ENCODE measurements around the gene RAP1GAP. TPM values are rescaled to one million over a fixed set of nuclear protein-coding genes. Genes with fewer than 3 reads are reported as not detected.

The RAP1GAP gene
- total RNA-seq, 4 donors from 2014 or later: 0.46 to 0.75 TPM; not detected in 2

DNA sequence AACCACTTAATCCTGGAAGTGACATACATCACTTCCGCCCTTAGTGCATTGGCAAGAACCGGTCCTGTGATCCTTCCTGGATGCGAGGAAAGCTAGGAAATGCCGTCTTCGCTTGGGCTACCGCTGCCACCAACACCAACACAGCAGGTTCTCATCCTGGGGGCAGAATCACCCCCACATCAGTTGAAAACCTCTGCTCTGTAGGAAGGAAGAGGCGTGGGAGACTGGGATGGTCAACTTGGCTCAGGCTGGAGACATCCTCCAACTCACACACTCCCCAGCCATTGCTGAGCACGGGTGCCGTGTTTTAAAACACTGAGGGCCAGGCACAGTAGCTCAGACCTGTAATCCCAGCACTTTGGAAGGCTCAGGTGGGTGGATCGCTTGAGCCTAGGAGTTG is 85.1 kb downstream of the RAP1GAP start:
- DNase-seq (no peak), ATAC-seq (no peak)
- TF ChIP-seq, protein P1, sequence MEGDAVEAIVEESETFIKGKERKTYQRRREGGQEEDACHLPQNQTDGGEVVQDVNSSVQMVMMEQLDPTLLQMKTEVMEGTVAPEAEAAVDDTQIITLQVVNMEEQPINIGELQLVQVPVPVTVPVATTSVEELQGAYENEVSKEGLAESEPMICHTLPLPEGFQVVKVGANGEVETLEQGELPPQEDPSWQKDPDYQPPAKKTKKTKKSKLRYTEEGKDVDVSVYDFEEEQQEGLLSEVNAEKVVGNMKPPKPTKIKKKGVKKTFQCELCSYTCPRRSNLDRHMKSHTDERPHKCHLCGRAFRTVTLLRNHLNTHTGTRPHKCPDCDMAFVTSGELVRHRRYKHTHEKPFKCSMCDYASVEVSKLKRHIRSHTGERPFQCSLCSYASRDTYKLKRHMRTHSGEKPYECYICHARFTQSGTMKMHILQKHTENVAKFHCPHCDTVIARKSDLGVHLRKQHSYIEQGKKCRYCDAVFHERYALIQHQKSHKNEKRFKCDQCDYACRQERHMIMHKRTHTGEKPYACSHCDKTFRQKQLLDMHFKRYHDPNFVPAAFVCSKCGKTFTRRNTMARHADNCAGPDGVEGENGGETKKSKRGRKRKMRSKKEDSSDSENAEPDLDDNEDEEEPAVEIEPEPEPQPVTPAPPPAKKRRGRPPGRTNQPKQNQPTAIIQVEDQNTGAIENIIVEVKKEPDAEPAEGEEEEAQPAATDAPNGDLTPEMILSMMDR (IDR thresholded peaks at IDR 0.05 in 4 of 5, conservative IDR thresholded peaks at IDR 0.05 in 1 of 5): no peak
- no peak for TF ChIP-seq POLR2A (IDR thresholded peaks at IDR 0.05)
- H3K27ac ChIP-seq: no peak overlapping the region
- H3K9me3 ChIP-seq: no peaks in the 10 kb centered on the region
- H3K36me3 ChIP-seq: no peaks in the 10 kb centered on the region
- H3K27me3 ChIP-seq: peaks cover 0 to 24% (median 11%) of the 10 kb centered on the region in 3 donors
- H3K4me3 ChIP-seq: no peak overlapping the region
- in situ Hi-C loops (cut with MboI; ENCODE audit: low sequenced_read_pairs in 4 of 4) (no loop called here), intact Hi-C loops (cut with DNase I; ENCODE audit: low total_unique reads) (no loop called here)
- H3K4me1 ChIP-seq: no peaks in the 10 kb centered on the region

DNA sequence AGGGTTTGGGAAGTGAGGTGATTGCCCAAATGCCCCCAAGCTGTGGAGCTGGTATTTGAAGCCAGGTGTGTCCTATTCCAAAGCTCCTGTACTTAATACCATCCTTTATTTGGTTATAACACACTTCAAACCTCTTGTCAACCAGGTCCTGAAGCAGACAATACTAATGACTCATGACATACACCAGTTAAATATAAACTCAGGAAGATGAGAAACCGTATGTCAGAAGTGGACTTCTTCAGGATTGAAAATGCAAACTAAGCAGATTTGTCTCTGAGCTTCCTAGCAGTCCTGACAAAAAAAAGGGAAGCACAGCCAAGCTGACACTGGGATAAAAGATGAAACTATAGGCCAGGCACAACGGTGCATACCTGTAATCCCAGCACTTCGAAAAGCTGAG is 89.4 kb downstream of the RAP1GAP start:
- TF ChIP-seq POLR2A (IDR thresholded peaks at IDR 0.05): no peak
- TF ChIP-seq, protein P1 (IDR thresholded peaks at IDR 0.05 in 4 of 5, conservative IDR thresholded peaks at IDR 0.05 in 1 of 5): no peak
- Histone ChIP-seq H3K4me1 (no peaks in the 10 kb centered on the region), H3K4me3 (no peak overlapping the region), H3K36me3 (no peaks in the 10 kb centered on the region), H3K9me3 (no peaks in the 10 kb centered on the region), H3K27ac (no peak overlapping the region), H3K27me3 (peaks cover 0 to 3% (median 0%) of the 10 kb centered on the region in 3 donors)
- ATAC-seq: no peak
- DNase-seq: no peak
- in situ Hi-C loops (cut with MboI; ENCODE audit: low sequenced_read_pairs in 4 of 4) (no loop called here), intact Hi-C loops (cut with DNase I; ENCODE audit: low total_unique reads) (no loop called here)

DNA sequence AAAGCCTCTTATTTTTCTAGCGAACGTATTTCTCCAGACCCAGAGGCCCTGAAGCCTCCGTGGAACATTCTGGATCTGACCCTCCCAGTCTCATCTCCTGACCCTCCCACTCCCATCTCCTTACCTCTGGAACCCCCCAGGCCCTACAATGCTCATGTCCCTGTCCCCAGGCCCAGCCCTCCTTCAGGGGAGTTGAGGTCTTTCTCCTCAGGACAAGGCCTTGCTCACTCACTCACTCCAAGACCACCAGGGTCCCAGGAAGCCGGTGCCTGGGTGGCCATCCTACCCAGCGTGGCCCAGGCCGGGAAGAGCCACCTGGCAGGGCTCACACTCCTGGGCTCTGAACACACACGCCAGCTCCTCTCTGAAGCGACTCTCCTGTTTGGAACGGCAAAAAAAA is 91.2 kb downstream of the RAP1GAP start:
- H3K27me3 ChIP-seq: no peaks in the 10 kb centered on the region
- ATAC-seq: no peak
- intact Hi-C loops (cut with DNase I; ENCODE audit: low total_unique reads) (no loop called here), in situ Hi-C loops (cut with MboI; ENCODE audit: low sequenced_read_pairs in 4 of 4) (no loop called here)
- no peak for DNase-seq
- H3K4me1 ChIP-seq: peaks cover 8% of the 10 kb centered on the region in 2 donors
- H3K36me3 ChIP-seq: no peaks in the 10 kb centered on the region
- TF ChIP-seq, protein P1 (IDR thresholded peaks at IDR 0.05 in 4 of 5, conservative IDR thresholded peaks at IDR 0.05 in 1 of 5): no peak
- TF ChIP-seq POLR2A (IDR thresholded peaks at IDR 0.05): no peak
- no peak overlapping the region for H3K27ac ChIP-seq
- H3K4me3 ChIP-seq: no peak overlapping the region
- no peaks in the 10 kb centered on the region for H3K9me3 ChIP-seq

DNA sequence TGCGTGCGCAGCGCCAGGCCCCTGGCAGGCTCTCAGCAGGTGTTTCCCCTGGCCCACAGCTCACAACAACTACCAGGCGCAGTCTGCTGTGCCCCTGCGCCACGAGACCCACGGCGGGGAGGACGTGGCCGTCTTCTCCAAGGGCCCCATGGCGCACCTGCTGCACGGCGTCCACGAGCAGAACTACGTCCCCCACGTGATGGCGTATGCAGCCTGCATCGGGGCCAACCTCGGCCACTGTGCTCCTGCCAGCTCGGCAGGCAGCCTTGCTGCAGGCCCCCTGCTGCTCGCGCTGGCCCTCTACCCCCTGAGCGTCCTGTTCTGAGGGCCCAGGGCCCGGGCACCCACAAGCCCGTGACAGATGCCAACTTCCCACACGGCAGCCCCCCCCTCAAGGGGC is 91.8 kb downstream of the RAP1GAP start:
- in situ Hi-C loops (cut with MboI; ENCODE audit: low sequenced_read_pairs in 4 of 4) (no loop called here), intact Hi-C loops (cut with DNase I; ENCODE audit: low total_unique reads) (no loop called here)
- Histone ChIP-seq H3K4me1 (peaks cover 8% of the 10 kb centered on the region in 2 donors), H3K27me3 (no peaks in the 10 kb centered on the region), H3K27ac (no peak overlapping the region), H3K9me3 (no peaks in the 10 kb centered on the region), H3K36me3 (no peaks in the 10 kb centered on the region), H3K4me3 (no peak overlapping the region)
- DNase-seq (no peak), ATAC-seq (no peak)
- no peak for TF ChIP-seq POLR2A (IDR thresholded peaks at IDR 0.05)
- TF ChIP-seq, protein P1 (IDR thresholded peaks at IDR 0.05 in 4 of 5, conservative IDR thresholded peaks at IDR 0.05 in 1 of 5): no peak

DNA sequence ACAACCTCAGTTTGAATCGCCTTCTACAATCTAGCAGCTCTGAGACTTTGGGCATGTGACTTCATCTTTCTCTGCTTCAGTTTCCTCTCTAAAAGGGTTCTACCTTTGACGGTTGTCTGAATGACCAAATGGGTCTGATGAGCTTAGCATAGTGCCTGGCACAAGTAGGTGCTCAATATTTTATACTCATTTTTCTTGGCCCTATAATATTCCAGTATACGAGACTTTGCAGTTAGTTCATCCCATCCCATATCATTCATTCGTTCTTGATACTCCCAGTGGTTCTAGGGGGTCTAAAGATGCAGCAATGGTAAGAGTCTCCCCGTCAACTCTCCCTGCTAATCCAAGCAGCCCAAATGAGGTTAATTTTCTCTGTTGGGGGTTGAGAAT is 92.4 kb downstream of the RAP1GAP start:
- ATAC-seq (no peak), DNase-seq (no peak)
- no peak overlapping the region for H3K27ac ChIP-seq
- in situ Hi-C loops (cut with MboI; ENCODE audit: low sequenced_read_pairs in 4 of 4): no loop called here
- H3K4me3 ChIP-seq: no peak overlapping the region
- no peaks in the 10 kb centered on the region for H3K9me3 ChIP-seq
- H3K27me3 ChIP-seq: no peaks in the 10 kb centered on the region
- intact Hi-C loops (cut with DNase I; ENCODE audit: low total_unique reads): no loop called here
- H3K36me3 ChIP-seq: no peaks in the 10 kb centered on the region
- peaks cover 8% of the 10 kb centered on the region in 2 donors for H3K4me1 ChIP-seq
- TF ChIP-seq POLR2A (IDR thresholded peaks at IDR 0.05): no peak
- TF ChIP-seq, protein P1 (IDR thresholded peaks at IDR 0.05 in 4 of 5, conservative IDR thresholded peaks at IDR 0.05 in 1 of 5): no peak

Measured in gastrocnemius medialis (tissue), 4 donors.